ENCODE measurements around the gene RGS3. TPM values are rescaled to one million over a fixed set of nuclear protein-coding genes. Genes with fewer than 3 reads are reported as not detected.

Gene RGS3
- total RNA-seq, 2 experiments from 2014 or later: 51.0 to 51.5 TPM

DNA sequence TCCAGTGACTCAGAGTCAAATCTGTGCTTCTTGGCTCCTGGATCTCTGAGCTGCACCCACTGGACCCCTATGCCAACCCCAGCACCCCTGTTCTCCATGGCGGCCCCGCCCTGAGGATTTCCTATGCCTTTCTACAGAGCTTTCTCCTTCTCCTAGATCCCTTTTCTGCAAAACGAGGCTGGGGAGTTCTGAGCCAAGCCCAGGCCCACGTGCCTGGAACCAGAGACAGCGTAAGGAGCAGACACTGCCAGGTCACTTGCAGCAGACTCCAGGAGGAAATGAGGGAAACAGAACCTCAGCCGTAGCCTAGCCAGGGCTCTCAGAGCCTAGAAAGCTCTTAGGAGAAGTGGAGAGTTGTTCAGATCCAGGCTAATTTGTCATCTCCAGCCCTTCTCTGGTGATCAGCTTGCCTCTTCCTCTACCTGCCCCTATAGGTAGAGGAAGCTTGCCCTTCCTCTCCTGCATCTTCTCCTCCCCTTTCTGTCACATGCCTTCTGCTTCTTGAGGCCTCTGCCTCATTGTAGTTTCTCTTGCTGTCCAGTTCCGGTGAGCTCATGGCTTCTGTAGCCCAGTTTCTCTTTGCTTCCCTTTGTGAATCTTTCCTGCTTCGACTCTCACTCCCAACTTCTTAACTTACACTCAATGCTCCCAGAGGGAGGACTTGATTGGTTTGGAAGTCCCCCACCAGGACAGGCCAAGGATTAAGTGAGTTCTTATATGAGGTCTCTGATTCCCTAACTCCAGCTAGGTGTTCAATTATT, 163.4 kb downstream of the RGS3 start:
- no peak overlapping the region for H3K27ac Mint-ChIP-seq
- no peak overlapping the region for H3K4me3 Mint-ChIP-seq
- ATAC-seq (no peak), DNase-seq (no peak)
- no peaks in the 10 kb centered on the region for H3K27me3 Mint-ChIP-seq
- TF ChIP-seq, protein P1, sequence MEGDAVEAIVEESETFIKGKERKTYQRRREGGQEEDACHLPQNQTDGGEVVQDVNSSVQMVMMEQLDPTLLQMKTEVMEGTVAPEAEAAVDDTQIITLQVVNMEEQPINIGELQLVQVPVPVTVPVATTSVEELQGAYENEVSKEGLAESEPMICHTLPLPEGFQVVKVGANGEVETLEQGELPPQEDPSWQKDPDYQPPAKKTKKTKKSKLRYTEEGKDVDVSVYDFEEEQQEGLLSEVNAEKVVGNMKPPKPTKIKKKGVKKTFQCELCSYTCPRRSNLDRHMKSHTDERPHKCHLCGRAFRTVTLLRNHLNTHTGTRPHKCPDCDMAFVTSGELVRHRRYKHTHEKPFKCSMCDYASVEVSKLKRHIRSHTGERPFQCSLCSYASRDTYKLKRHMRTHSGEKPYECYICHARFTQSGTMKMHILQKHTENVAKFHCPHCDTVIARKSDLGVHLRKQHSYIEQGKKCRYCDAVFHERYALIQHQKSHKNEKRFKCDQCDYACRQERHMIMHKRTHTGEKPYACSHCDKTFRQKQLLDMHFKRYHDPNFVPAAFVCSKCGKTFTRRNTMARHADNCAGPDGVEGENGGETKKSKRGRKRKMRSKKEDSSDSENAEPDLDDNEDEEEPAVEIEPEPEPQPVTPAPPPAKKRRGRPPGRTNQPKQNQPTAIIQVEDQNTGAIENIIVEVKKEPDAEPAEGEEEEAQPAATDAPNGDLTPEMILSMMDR (IDR thresholded peaks at IDR 0.05): no peak
- no peaks in the 10 kb centered on the region for H3K9me3 Mint-ChIP-seq
- no peaks in the 10 kb centered on the region for H3K36me3 Mint-ChIP-seq (ENCODE audit: low read depth)
- intact Hi-C loops (cut with micrococcal nuclease): no loop called here
- CTCF ChIA-PET: interaction anchor here (1.5 to 4.7 kb wide), 5 partner anchors 28 to 181 kb away, joined by 4 to 17 read pairs (median 8); no protein-coding TSS in a partner anchor
- peaks cover 20% of the 10 kb centered on the region for H3K4me1 Mint-ChIP-seq (ENCODE audit: low read depth)
- POLR2A ChIA-PET: interaction anchor here (0.7 kb wide), 1 partner anchor 10 kb away, joined by 3 read pairs; no protein-coding TSS in a partner anchor

DNA sequence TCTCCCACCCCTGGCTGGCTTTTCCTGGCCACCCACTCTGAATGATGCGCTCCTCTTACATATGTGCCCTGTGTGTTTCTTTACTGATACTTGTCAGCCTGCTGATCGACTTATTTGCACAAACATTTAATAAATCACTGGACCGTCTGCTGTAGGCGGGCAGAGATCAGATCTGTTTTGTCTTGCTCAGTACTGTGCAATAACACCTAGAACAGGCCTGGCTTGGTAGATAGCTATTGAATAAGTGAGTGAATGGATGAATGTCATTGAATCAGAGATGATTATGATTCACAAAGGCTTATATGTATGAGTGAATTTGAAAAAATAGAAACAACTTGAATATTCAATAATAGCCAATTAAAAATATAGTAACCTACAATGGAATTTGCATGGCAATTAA, 165.1 kb downstream of the RGS3 start:
- intact Hi-C loops (cut with micrococcal nuclease): no loop called here
- TF ChIP-seq, protein P1 (IDR thresholded peaks at IDR 0.05): no peak

DNA sequence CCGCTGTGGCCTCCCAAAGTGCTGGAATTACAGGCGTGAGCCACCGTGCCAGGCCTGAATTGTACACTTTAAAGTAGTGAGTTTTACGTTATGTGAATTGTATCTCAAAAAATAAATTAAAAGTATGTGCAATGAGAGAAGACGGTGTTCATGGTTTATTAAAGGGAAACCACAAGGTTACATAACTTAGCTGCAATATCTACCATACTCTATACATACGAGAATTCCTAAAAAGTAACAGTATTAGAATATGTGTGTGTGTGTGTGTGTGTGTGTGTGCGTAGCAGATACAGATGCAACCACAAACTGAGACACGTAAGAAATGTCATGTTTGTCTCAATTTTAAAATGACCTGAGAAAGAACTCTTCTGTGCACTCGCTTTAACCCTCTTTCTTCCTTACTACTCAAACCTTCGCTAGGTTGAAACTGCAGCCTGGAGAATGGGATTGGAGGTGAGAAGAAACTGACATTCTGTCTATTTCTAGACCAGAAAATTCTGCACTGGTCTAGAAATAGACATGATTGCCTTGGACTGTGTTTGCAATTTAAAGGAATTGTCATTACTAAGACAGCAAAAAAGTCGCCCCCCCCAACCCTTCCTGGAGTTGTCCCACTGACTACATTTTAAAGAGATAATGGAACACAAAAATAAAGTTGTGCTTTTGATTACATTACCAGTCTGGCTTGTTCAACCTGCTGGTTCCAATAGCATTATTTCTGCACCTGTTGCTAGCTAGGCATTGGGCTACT, 167.0 kb downstream of the RGS3 start:
- DNase-seq (no peak), ATAC-seq (no peak)
- H3K27me3 Mint-ChIP-seq: peaks cover 2% of the 10 kb centered on the region
- no peaks in the 10 kb centered on the region for H3K9me3 Mint-ChIP-seq
- ChIA-PET CTCF (interaction anchor here (0.6 kb wide), 1 partner anchor 39 kb away, joined by 3 read pairs; no protein-coding TSS in a partner anchor), POLR2A (no interaction called here)
- no peak overlapping the region for H3K4me3 Mint-ChIP-seq
- H3K36me3 Mint-ChIP-seq (ENCODE audit: low read depth): no peaks in the 10 kb centered on the region
- H3K4me1 Mint-ChIP-seq (ENCODE audit: low read depth): peaks cover 2% of the 10 kb centered on the region
- no peak overlapping the region for H3K27ac Mint-ChIP-seq
- intact Hi-C loops (cut with micrococcal nuclease): no loop called here
- TF ChIP-seq, protein P1 (IDR thresholded peaks at IDR 0.05): no peak

More for the DNA sequence above, 165.1 kb downstream of the RGS3 start:
- Mint-ChIP-seq H3K36me3 (ENCODE audit: low read depth) (no peaks in the 10 kb centered on the region), H3K4me3 (no peak overlapping the region), H3K4me1 (ENCODE audit: low read depth) (peaks cover 5% of the 10 kb centered on the region), H3K27me3 (no peaks in the 10 kb centered on the region), H3K9me3 (no peaks in the 10 kb centered on the region), H3K27ac (no peak overlapping the region)
- POLR2A ChIA-PET: no interaction called here
- CTCF ChIA-PET: interaction anchor here (1.2 to 4.7 kb wide), 4 partner anchors 27 to 53 kb away, joined by 3 to 17 read pairs (median 8); no protein-coding TSS in a partner anchor
- ATAC-seq (no peak), DNase-seq (no peak)

DNA sequence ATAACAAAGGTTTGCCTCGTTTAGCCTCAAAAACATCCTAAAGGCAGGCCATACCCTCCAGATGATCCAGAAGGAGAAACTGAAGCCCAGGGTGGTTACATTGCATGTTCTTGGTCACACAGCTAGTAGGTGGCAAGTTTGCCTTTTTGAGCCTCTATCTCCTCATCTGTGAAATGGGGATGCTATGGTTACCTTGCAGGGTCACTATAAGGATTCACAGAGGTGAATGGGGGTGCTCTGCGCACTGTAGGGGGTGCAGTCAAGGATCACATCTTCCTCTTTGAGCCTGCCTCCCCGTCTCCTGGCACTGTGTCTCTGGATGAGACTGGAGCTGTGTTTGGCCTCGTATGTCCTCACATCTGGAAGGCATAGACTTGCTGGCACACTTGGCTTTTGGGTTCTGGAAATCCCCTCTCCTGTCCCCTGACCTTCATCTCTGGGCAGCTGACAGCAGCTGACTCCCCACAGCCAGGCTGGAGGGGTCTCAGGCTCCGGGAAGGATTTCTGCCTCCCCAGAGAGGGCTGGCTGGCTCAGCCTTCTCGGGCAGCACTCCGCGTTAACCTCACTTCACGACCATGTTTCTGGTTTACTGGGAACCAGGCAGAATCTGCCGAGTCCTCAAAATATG, 167.7 kb downstream of the RGS3 start:
- no peak overlapping the region for H3K4me3 Mint-ChIP-seq
- no peak for DNase-seq
- TF ChIP-seq, protein P1 (IDR thresholded peaks at IDR 0.05): no peak
- ATAC-seq: no peak
- no peaks in the 10 kb centered on the region for H3K36me3 Mint-ChIP-seq (ENCODE audit: low read depth)
- intact Hi-C loops (cut with micrococcal nuclease): no loop called here
- POLR2A ChIA-PET: no interaction called here
- CTCF ChIA-PET: interaction anchor here (0.6 to 1.6 kb wide), 2 partner anchors 24 to 40 kb away, joined by 3 to 8 read pairs; no protein-coding TSS in a partner anchor
- H3K4me1 Mint-ChIP-seq (ENCODE audit: low read depth): peaks cover 2% of the 10 kb centered on the region
- H3K27me3 Mint-ChIP-seq: peaks cover 2% of the 10 kb centered on the region
- H3K9me3 Mint-ChIP-seq: no peaks in the 10 kb centered on the region
- H3K27ac Mint-ChIP-seq: no peak overlapping the region

Data from activated CD8-positive, alpha-beta T cell treated with anti-CD3 and anti-CD28 coated beads for 36 hours (primary cell).